DOHH2 (cell line): ENCODE data around the gene YES1.

Experiments used
- CTCF ChIP-seq: fragments of 200-600 bp; sonication (generic); IDR thresholded peaks from one replicate; pipeline ENCODE4 v1.5.1; 2014; ENCODE audit warnings: antibody characterized with exemption, mild to moderate bottlenecking, low read depth, low read length; ENCODE audit not compliant: poor library complexity, severe bottlenecking
- EZH2phosphoT487 ChIP-seq: fragments of 200-600 bp; sonication (generic); IDR thresholded peaks from 2 replicates; pipeline ENCODE4 v1.6.1; 2017; ENCODE audit warnings: borderline replicate concordance, mild to moderate bottlenecking, antibody characterized with exemption, low read length, moderate library complexity, mixed read lengths

DNA sequence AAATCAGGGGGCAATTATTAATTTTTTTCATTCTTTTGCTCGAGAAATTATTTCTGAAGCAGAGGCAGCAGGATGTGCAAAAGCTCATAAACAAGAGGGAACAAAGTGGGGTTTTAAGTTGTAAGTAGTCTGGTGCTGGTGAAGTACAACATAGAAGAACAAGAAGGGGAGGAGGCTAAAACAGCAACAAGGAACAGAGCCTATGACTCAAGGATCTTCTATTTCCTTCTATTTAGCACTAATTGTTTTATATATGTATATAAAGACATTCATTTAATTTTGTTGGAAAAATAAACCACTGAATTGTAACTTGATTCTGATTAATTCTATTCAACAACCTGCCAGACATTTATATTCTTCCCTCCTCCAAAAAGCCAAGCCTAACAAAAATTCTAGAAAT lies 35.0 kb downstream of the YES1 start:
- TF ChIP-seq CTCF = no peak
- TF ChIP-seq EZH2phosphoT487 = no peak
